ENCODE results near the gene ASNSD1. TPM values are rescaled to one million over a fixed set of nuclear protein-coding genes. Genes with fewer than 3 reads are reported as not detected.
A peak's percentile ranks its signal among the peaks of the same experiment; 100 is the strongest.

ASNSD1 gene
- total and polyA plus RNA-seq, 9 of the 15 experiments (the other 6 are each of a cell fraction or from before 2014, with no cell fraction given) = 23.9 to 56.4 (median 38.3) TPM

GRCh38 chr2:189613077-189613636, 48.1 kb upstream of the ASNSD1 start:
- Histone ChIP-seq H3K27ac (ENCODE audit: extremely low read depth, low read depth, low read length) (peak overlapping the region; percentile 79), H3K9ac (ENCODE audit: insufficient read depth in 1 of 2, low read depth in 2 of 2, low read length in 2 of 2) (peak overlapping the region in 1 of 2 experiments; percentile 75; a peak in 2 of 4 replicates), H3K79me2 (ENCODE audit: control insufficient read depth, insufficient read depth, low read length) (no peaks in the 10 kb centered on the region), H3K4me1 (replicated peaks in 1 of 2; ENCODE audit: control insufficient read depth in 2 of 2, insufficient read depth in 2 of 2, low read length in 2 of 2) (peaks cover 7 to 42% of the 10 kb centered on the region in 2 experiments; a peak in 4 of 5 replicates), H3K9me3 (replicated peaks; ENCODE audit: control insufficient read depth, insufficient read depth, low read depth, low read length) (no peaks in the 10 kb centered on the region), H4K20me1 (replicated peaks; ENCODE audit: control insufficient read depth, insufficient read depth, low read length) (no peaks in the 10 kb centered on the region), H3K27me3 (ENCODE audit: control insufficient read depth in 2 of 2, insufficient read depth in 2 of 2, low read length in 2 of 2) (no peaks in the 10 kb centered on the region), H3K36me3 (ENCODE audit: control insufficient read depth, insufficient read depth, low read length) (no peaks in the 10 kb centered on the region; the same call in 2 of the 3 replicates), H3K9me1 (ENCODE audit: control insufficient read depth, insufficient read depth, low read length) (no peaks in the 10 kb centered on the region), H3K4me3 (peak overlapping the region; percentile 10; the same call in 1 of the 2 replicates), H2AFZ (ENCODE audit: low read depth, low read length) (peak overlapping the region; percentile 71), H3K4me2 (ENCODE audit: insufficient read depth, low read length) (peak overlapping the region; percentile 54)
- ATAC-seq = peak; percentile 90
- ChIA-PET CTCF (ENCODE audit: low intra/inter-chr PET ratio) (no interaction called here), POLR2A (interaction anchor here (0.6 to 1.6 kb wide), 8 partner anchors 9 to 514 kb away, joined by 3 to 9 read pairs (median 5); partner anchors contain the start of gene SLC40A1)
- WGBS (ENCODE audit: insufficient coverage, low coverage, missing lambda C conversion rate) = 0% methylated on average over 6 of the region's 6 CpGs
- intact Hi-C loops (cut with micrococcal nuclease) = loop anchor here (2.0 kb wide), 1 partner anchor 32 kb away; the partner anchor contains the start of gene SLC40A1
- BruUV-seq (replicated peaks) = TSS peak; percentile 96
- in situ Hi-C loops (cut with MboI) = no loop called here
- peak; percentile 97 for FAIRE-seq
- peak; percentile 32 to 88 (median 54) for DNase-seq (ENCODE audit: extremely low read depth in 1 of 4, low spot score in 3 of 4)
- TF ChIP-seq ZZZ3 (IDR thresholded peaks at IDR 0.05) (no peak), NONO (IDR thresholded peaks at IDR 0.05; ENCODE audit: low read depth in 2 of 2, low read length in 1 of 2) (no peak), ARNT (IDR thresholded peaks at IDR 0.05) (0 out of 4 replicates have a peak, but pooled peaks of 1 of the 2 experiments have one; percentile 29), ID3 (CRISPR knock-in tag; IDR thresholded peaks at IDR 0.05) (no peak), ID3 (tag; IDR thresholded peaks at IDR 0.05) (no peak), ZNF408 (CRISPR knock-in tag; IDR thresholded peaks at IDR 0.05; ENCODE audit: low read depth) (no peak), PREB (CRISPR knock-in tag; IDR thresholded peaks at IDR 0.05) (no peak), SMARCE1 (IDR thresholded peaks at IDR 0.05) (peak; percentile 82), ZNF384 (IDR thresholded peaks at IDR 0.05; ENCODE audit: low read depth, low read length) (no peak), EHMT2 (IDR thresholded peaks at IDR 0.05) (no peak), JUN (IDR thresholded peaks at IDR 0.05; ENCODE audit: borderline replicate concordance, low read depth, low read length) (no peak), JUN (CRISPR knock-in tag; IDR thresholded peaks at IDR 0.05; ENCODE audit: borderline replicate concordance) (no peak), PCBP2 (IDR thresholded peaks at IDR 0.05; ENCODE audit: low read depth, low read length, poor library complexity, severe bottlenecking) (no peak), ATF7 (IDR thresholded peaks at IDR 0.05) (peak; percentile 70), MXD1 (CRISPR knock-in tag; IDR thresholded peaks at IDR 0.05; ENCODE audit: borderline replicate concordance, poor library complexity, severe bottlenecking) (no peak), CREB3 (tag; conservative IDR thresholded peaks at IDR 0.05; ENCODE audit: low read depth) (no peak), MYC (IDR thresholded peaks at IDR 0.05; ENCODE audit: low read depth, low read length) (no peak), MYC (CRISPR knock-in tag; IDR thresholded peaks at IDR 0.05; ENCODE audit: borderline replicate concordance, low read depth) (no peak)
